ENCODE data around the gene LARP1. TPM values are rescaled to one million over a fixed set of nuclear protein-coding genes. Genes with fewer than 3 reads are reported as not detected.
A peak's percentile ranks its signal among the peaks of the same experiment; 100 is the strongest.

Gene LARP1
- total and polyA plus RNA-seq, 10 of the 15 experiments (the other 5 are each of a cell fraction or from before 2014, with no cell fraction given) = 22.6 to 227 (median 60.8) TPM

DNA sequence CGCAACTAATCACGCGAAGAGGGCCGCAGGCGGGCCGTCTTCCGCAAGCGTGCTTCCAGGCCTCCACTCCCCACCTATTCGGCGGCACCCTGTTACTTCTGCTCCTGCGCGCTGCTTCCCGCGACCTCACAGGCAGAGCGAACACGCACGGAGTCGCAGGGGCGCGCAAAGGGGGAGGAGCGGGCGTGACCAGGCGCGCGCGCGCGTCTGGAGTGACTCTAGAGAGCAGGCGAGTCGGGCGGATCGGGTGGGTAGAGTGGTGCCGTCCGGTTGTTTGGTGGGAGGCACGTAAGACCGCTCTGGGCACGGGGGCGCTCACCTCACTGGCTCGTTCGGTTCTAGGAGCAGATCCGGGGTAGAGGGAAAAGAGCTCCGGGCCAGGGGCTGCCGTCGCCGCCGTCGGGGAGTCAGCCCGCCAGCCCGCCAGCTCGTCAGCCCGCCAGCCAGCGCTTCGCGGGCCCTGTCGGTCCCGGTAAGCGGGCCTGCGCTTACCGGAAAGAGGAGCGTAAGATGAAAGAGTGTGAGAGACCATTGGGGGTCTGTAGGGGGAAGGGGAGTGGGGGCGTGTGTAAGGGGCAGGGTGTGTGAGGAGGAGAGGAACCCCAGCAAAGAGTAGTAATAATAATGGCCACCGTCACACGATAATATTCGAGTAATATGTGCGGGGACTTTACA lies 103.3 kb downstream of the LARP1 start, which contains the start of gene CNOT8 (continued):
- TF ChIP-seq ZNF207 (IDR thresholded peaks at IDR 0.05; ENCODE audit: borderline replicate concordance) (no peak), ZBED1 (IDR thresholded peaks at IDR 0.05; ENCODE audit: borderline replicate concordance) (0 out of 2 replicates have a peak, but pooled peaks have one; percentile 4), CHD1 (IDR thresholded peaks at IDR 0.05; ENCODE audit: low read depth, low read length) (0 out of 2 replicates have a peak, but pooled peaks have one; percentile 34), BHLHE40 (IDR thresholded peaks at IDR 0.05; ENCODE audit: borderline replicate concordance in 1 of 2, low read depth in 2 of 2, low read length in 1 of 2) (peak; percentile 73 to 88; a peak in 3 of 4 replicates), POLR2A (IDR thresholded peaks at IDR 0.05; ENCODE audit: low read depth, low read length) (peak; percentile 94), FOXM1 (IDR thresholded peaks at IDR 0.05; ENCODE audit: low read depth, low read length) (no peak), SUZ12 (IDR thresholded peaks at IDR 0.05; ENCODE audit: unreplicated experiment) (no peak), CREB1 (IDR thresholded peaks at IDR 0.05; ENCODE audit: low read depth) (peak; percentile 66), STAT1 (conservative IDR thresholded peaks at IDR 0.05) (0 out of 2 replicates have a peak, but pooled peaks have one; percentile 36), ZNF24 (IDR thresholded peaks at IDR 0.05) (no peak), CBX5 (IDR thresholded peaks at IDR 0.05; ENCODE audit: low read depth) (peak; percentile 87; the same call in 1 of the 2 replicates), MXI1 (IDR thresholded peaks at IDR 0.05; ENCODE audit: low read depth, low read length) (0 out of 2 replicates have a peak, but pooled peaks have one; percentile 44), NR2F1 (conservative IDR thresholded peaks at IDR 0.05) (peak; percentile 35; the same call in 1 of the 2 replicates), GABPA (IDR thresholded peaks at IDR 0.05; ENCODE audit: low read depth) (peak; percentile 82), TAF1 (IDR thresholded peaks at IDR 0.05; ENCODE audit: borderline replicate concordance, low read depth, low read length) (peak; percentile 72; the same call in 1 of the 2 replicates), HCFC1 (IDR thresholded peaks at IDR 0.05; ENCODE audit: low read length) (peak; percentile 70), ATF7 (IDR thresholded peaks at IDR 0.05; ENCODE audit: low read depth) (no peak), POLR2AphosphoS5 (IDR thresholded peaks at IDR 0.05; ENCODE audit: low read length) (peak; percentile 91), TCF12 (IDR thresholded peaks at IDR 0.05; ENCODE audit: low read depth, low read length) (peak; percentile 71; the same call in 1 of the 2 replicates), ETV6 (conservative IDR thresholded peaks at IDR 0.05 in 1 of 2, IDR thresholded peaks at IDR 0.05 in 1 of 2; ENCODE audit: borderline replicate concordance in 1 of 2, low read depth in 1 of 2) (0 out of 4 replicates have a peak, but pooled peaks of 1 of the 2 experiments have one; percentile 6), HDGF (IDR thresholded peaks at IDR 0.05) (peak; percentile 94), RAD21 (IDR thresholded peaks at IDR 0.05; ENCODE audit: insufficient read depth, low read depth, low read length) (no peak), TARDBP (IDR thresholded peaks at IDR 0.05; ENCODE audit: borderline replicate concordance) (peak; percentile 38; the same call in 1 of the 2 replicates), ZNF622 (IDR thresholded peaks at IDR 0.05) (no peak)
- TF ChIP-seq, protein P1, sequence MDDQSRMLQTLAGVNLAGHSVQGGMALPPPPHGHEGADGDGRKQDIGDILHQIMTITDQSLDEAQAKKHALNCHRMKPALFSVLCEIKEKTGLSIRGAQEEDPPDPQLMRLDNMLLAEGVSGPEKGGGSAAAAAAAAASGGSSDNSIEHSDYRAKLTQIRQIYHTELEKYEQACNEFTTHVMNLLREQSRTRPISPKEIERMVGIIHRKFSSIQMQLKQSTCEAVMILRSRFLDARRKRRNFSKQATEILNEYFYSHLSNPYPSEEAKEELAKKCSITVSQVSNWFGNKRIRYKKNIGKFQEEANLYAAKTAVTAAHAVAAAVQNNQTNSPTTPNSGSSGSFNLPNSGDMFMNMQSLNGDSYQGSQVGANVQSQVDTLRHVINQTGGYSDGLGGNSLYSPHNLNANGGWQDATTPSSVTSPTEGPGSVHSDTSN (IDR thresholded peaks at IDR 0.05; ENCODE audit: insufficient replicate concordance, low read depth, low read length) = peak; percentile 46
- TF ChIP-seq, protein P2, sequence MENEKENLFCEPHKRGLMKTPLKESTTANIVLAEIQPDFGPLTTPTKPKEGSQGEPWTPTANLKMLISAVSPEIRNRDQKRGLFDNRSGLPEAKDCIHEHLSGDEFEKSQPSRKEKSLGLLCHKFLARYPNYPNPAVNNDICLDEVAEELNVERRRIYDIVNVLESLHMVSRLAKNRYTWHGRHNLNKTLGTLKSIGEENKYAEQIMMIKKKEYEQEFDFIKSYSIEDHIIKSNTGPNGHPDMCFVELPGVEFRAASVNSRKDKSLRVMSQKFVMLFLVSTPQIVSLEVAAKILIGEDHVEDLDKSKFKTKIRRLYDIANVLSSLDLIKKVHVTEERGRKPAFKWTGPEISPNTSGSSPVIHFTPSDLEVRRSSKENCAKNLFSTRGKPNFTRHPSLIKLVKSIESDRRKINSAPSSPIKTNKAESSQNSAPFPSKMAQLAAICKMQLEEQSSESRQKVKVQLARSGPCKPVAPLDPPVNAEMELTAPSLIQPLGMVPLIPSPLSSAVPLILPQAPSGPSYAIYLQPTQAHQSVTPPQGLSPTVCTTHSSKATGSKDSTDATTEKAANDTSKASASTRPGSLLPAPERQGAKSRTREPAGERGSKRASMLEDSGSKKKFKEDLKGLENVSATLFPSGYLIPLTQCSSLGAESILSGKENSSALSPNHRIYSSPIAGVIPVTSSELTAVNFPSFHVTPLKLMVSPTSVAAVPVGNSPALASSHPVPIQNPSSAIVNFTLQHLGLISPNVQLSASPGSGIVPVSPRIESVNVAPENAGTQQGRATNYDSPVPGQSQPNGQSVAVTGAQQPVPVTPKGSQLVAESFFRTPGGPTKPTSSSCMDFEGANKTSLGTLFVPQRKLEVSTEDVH (IDR thresholded peaks at IDR 0.05; ENCODE audit: low read depth, partially characterized antibody) = peak; percentile 45
- TF ChIP-seq, protein P3, sequence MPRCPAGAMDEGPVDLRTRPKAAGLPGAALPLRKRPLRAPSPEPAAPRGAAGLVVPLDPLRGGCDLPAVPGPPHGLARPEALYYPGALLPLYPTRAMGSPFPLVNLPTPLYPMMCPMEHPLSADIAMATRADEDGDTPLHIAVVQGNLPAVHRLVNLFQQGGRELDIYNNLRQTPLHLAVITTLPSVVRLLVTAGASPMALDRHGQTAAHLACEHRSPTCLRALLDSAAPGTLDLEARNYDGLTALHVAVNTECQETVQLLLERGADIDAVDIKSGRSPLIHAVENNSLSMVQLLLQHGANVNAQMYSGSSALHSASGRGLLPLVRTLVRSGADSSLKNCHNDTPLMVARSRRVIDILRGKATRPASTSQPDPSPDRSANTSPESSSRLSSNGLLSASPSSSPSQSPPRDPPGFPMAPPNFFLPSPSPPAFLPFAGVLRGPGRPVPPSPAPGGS (IDR thresholded peaks at IDR 0.05; ENCODE audit: borderline replicate concordance, insufficient read depth, low read depth, low read length, poor library complexity, severe bottlenecking) = peak; percentile 9

All from GM12878 (cell line).